Hypothalamus (tissue), 51 donors: ENCODE results near the gene RALGPS1.

Experiments
- DNase-seq, 51 donors: peaks; one replicate each; lab custom pipeline; 2025; lab: John Stamatoyannopoulos, UW

The RALGPS1 gene

GRCh38 chr9:127074561-127075548 lies 160.3 kb downstream of the RALGPS1 start:
- DNase-seq: peak in 24 of 51 donors; percentile 8 to 76 (median 44)

- no peak for DNase-seq
Observed at GRCh38 chr9:127075624-127076372, 161.2 kb downstream of the RALGPS1 start.

- DNase-seq: no peak
Observed at GRCh38 chr9:127076860-127077643, 162.5 kb downstream of the RALGPS1 start.

GRCh38 chr9:127077644-127077946 lies 163.0 kb downstream of the RALGPS1 start:
- no peak for DNase-seq

- DNase-seq: no peak
Observed at GRCh38 chr9:127078336-127078735, 163.8 kb downstream of the RALGPS1 start.

GRCh38 chr9:127078988-127079387 lies 164.4 kb downstream of the RALGPS1 start:
- DNase-seq: no peak

GRCh38 chr9:127079446-127080140 lies 165.0 kb downstream of the RALGPS1 start:
- DNase-seq: no peak

GRCh38 chr9:127081250-127082185 lies 166.9 kb downstream of the RALGPS1 start:
- no peak for DNase-seq

- DNase-seq: no peak
Observed at GRCh38 chr9:127083138-127083980, 168.8 kb downstream of the RALGPS1 start.

- no peak for DNase-seq
Observed at GRCh38 chr9:127084076-127085039, 169.8 kb downstream of the RALGPS1 start.

GRCh38 chr9:127085186-127085585 lies 170.6 kb downstream of the RALGPS1 start:
- no peak for DNase-seq

GRCh38 chr9:127086771-127087170 lies 172.2 kb downstream of the RALGPS1 start:
- DNase-seq: no peak

GRCh38 chr9:127087411-127087810 lies 172.8 kb downstream of the RALGPS1 start:
- DNase-seq: no peak

GRCh38 chr9:127087836-127088235 lies 173.3 kb downstream of the RALGPS1 start:
- no peak for DNase-seq

- DNase-seq: no peak
Observed at GRCh38 chr9:127088724-127089615, 174.4 kb downstream of the RALGPS1 start.

GRCh38 chr9:127089631-127090081 lies 175.1 kb downstream of the RALGPS1 start:
- no peak for DNase-seq
